ENCODE data around the gene VSTM4. TPM values are rescaled to one million over a fixed set of nuclear protein-coding genes. Genes with fewer than 3 reads are reported as not detected.

The VSTM4 gene
- polyA plus RNA-seq, 1 of the 3 experiments (the other 2 are of a cell fraction) = 0.39 TPM

DNA sequence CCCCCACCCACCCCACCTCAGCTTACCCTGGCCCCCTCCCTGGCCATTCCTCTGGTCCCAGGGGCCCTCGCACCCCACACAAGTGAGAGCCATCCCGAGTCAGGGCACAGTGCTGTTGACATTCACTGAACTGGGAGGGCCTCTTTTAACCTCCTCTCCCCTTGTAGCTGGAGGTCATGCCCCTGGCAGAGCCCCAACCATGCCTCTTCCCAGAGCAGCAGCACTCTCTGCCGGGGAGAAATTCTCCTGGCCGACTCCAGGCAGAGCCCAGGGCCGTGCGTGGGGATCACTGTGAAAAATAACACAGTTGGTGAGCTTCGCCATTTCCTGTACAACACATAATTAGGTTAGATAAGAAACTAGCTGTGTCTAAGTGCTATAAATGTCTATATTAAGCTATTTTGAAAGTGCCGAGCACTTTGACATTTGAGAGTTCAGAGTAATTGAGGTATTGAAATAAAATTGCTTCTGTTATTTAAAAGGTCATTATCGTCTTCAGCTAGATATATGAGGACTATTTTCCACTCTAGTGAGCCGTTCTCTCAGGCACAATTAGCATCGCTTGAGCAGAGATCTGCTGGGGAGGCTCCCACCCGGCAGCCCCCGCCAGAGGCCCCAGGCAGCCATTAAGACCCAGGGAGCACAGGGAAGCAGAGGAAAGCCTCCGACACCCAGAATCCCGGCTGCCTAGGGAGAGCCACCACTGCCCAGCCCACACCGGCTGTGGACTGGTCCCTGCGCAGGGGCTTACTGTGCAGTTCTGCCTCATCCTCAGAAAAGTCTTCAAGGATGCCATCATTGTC is 113.3 kb downstream of the VSTM4 start:
- DNase-seq = peak; percentile 53
- no peak overlapping the region for H3K4me3 ChIP-seq (ENCODE audit: low read depth in 2 of 2, low read length in 1 of 2)
- TF ChIP-seq, protein P1, sequence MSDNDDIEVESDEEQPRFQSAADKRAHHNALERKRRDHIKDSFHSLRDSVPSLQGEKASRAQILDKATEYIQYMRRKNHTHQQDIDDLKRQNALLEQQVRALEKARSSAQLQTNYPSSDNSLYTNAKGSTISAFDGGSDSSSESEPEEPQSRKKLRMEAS (IDR thresholded peaks at IDR 0.05; ENCODE audit: low read depth) = no peak
- TF ChIP-seq, protein P2, sequence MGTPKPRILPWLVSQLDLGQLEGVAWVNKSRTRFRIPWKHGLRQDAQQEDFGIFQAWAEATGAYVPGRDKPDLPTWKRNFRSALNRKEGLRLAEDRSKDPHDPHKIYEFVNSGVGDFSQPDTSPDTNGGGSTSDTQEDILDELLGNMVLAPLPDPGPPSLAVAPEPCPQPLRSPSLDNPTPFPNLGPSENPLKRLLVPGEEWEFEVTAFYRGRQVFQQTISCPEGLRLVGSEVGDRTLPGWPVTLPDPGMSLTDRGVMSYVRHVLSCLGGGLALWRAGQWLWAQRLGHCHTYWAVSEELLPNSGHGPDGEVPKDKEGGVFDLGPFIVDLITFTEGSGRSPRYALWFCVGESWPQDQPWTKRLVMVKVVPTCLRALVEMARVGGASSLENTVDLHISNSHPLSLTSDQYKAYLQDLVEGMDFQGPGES (IDR thresholded peaks at IDR 0.05; ENCODE audit: low read depth, low read length) = no peak
- no peak for TF ChIP-seq FOXM1 (IDR thresholded peaks at IDR 0.05; ENCODE audit: low read depth)
- TF ChIP-seq, protein P3, sequence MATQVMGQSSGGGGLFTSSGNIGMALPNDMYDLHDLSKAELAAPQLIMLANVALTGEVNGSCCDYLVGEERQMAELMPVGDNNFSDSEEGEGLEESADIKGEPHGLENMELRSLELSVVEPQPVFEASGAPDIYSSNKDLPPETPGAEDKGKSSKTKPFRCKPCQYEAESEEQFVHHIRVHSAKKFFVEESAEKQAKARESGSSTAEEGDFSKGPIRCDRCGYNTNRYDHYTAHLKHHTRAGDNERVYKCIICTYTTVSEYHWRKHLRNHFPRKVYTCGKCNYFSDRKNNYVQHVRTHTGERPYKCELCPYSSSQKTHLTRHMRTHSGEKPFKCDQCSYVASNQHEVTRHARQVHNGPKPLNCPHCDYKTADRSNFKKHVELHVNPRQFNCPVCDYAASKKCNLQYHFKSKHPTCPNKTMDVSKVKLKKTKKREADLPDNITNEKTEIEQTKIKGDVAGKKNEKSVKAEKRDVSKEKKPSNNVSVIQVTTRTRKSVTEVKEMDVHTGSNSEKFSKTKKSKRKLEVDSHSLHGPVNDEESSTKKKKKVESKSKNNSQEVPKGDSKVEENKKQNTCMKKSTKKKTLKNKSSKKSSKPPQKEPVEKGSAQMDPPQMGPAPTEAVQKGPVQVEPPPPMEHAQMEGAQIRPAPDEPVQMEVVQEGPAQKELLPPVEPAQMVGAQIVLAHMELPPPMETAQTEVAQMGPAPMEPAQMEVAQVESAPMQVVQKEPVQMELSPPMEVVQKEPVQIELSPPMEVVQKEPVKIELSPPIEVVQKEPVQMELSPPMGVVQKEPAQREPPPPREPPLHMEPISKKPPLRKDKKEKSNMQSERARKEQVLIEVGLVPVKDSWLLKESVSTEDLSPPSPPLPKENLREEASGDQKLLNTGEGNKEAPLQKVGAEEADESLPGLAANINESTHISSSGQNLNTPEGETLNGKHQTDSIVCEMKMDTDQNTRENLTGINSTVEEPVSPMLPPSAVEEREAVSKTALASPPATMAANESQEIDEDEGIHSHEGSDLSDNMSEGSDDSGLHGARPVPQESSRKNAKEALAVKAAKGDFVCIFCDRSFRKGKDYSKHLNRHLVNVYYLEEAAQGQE (IDR thresholded peaks at IDR 0.05; ENCODE audit: low read depth, low read length) = no peak
- TF ChIP-seq TCF12 (IDR thresholded peaks at IDR 0.05) = no peak
- TF ChIP-seq, protein P4, sequence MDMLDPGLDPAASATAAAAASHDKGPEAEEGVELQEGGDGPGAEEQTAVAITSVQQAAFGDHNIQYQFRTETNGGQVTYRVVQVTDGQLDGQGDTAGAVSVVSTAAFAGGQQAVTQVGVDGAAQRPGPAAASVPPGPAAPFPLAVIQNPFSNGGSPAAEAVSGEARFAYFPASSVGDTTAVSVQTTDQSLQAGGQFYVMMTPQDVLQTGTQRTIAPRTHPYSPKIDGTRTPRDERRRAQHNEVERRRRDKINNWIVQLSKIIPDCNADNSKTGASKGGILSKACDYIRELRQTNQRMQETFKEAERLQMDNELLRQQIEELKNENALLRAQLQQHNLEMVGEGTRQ (IDR thresholded peaks at IDR 0.05; ENCODE audit: borderline replicate concordance, low read depth, low read length) = no peak
- TF ChIP-seq MXI1 (IDR thresholded peaks at IDR 0.05; ENCODE audit: low read depth, low read length) = no peak
- no peak for TF ChIP-seq GATA2 (CRISPR knock-in tag; IDR thresholded peaks at IDR 0.05)
- TF ChIP-seq NFIC (IDR thresholded peaks at IDR 0.05; ENCODE audit: borderline replicate concordance) = no peak
- TF ChIP-seq RAD21 (IDR thresholded peaks at IDR 0.05; ENCODE audit: low read length) = no peak
- TF ChIP-seq, protein P5, sequence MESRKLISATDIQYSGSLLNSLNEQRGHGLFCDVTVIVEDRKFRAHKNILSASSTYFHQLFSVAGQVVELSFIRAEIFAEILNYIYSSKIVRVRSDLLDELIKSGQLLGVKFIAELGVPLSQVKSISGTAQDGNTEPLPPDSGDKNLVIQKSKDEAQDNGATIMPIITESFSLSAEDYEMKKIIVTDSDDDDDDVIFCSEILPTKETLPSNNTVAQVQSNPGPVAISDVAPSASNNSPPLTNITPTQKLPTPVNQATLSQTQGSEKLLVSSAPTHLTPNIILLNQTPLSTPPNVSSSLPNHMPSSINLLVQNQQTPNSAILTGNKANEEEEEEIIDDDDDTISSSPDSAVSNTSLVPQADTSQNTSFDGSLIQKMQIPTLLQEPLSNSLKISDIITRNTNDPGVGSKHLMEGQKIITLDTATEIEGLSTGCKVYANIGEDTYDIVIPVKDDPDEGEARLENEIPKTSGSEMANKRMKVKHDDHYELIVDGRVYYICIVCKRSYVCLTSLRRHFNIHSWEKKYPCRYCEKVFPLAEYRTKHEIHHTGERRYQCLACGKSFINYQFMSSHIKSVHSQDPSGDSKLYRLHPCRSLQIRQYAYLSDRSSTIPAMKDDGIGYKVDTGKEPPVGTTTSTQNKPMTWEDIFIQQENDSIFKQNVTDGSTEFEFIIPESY (IDR thresholded peaks at IDR 0.05; ENCODE audit: borderline replicate concordance, low read depth) = no peak
- no peak for TF ChIP-seq RXRA (IDR thresholded peaks at IDR 0.05; ENCODE audit: borderline replicate concordance, low read depth)
- no peak for TF ChIP-seq ELF1 (IDR thresholded peaks at IDR 0.05)
- TF ChIP-seq FOXJ3 (CRISPR knock-in tag; IDR thresholded peaks at IDR 0.05) = no peak
- no peak for TF ChIP-seq RFX5 (IDR thresholded peaks at IDR 0.05; ENCODE audit: low read length)
- no peak for TF ChIP-seq TEAD4 (IDR thresholded peaks at IDR 0.05; ENCODE audit: borderline replicate concordance, insufficient read depth)
- no peak for TF ChIP-seq JUND (IDR thresholded peaks at IDR 0.05)
- no peak for TF ChIP-seq EZH2phosphoT487 (IDR thresholded peaks at IDR 0.05; ENCODE audit: borderline replicate concordance, low read depth)
- no peak for TF ChIP-seq CHD2 (IDR thresholded peaks at IDR 0.05; ENCODE audit: low read length, partially characterized antibody)
- H3K9ac ChIP-seq = no peak overlapping the region
- H3K27me3 ChIP-seq (ENCODE audit: insufficient read depth) = no peaks in the 10 kb centered on the region
- ChIA-PET CTCF (interaction anchor here (0.7 to 2.3 kb wide), 5 partner anchors 16 to 346 kb away, joined by 3 to 7 read pairs (median 5); no protein-coding TSS in a partner anchor), POLR2A (no interaction called here)
- H3K36me3 ChIP-seq (replicated peaks in 1 of 2; ENCODE audit: control insufficient read depth in 1 of 2, insufficient read depth in 2 of 2, low read length in 1 of 2) = no peaks in the 10 kb centered on the region
- H3K27ac ChIP-seq (ENCODE audit: low read depth in 2 of 2, low read length in 1 of 2) = peak overlapping the region in 1 of 2 experiments; percentile 55; a peak in 1 of 4 replicates
- 46% methylated on average over 13 of the region's 17 CpGs for WGBS (ENCODE audit: low lambda C conversion rate)
- no peak overlapping the region for H3K4me2 ChIP-seq
- H3F3A ChIP-seq (replicated peaks; ENCODE audit: insufficient read depth) = no peaks in the 10 kb centered on the region
- H4K20me1 ChIP-seq (ENCODE audit: insufficient read depth) = no peaks in the 10 kb centered on the region
- peaks cover 0 to 20% of the 10 kb centered on the region in 2 experiments; a peak in 1 of 4 replicates for H3K4me1 ChIP-seq (ENCODE audit: control insufficient read depth in 1 of 2, insufficient read depth in 2 of 2, low read depth in 1 of 2, low read length in 1 of 2)
- no peaks in the 10 kb centered on the region for H3K79me2 ChIP-seq (ENCODE audit: insufficient read depth)
- no peaks in the 10 kb centered on the region for H3K9me3 ChIP-seq
- no peaks in the 10 kb centered on the region for H3K9me2 ChIP-seq
- H2AFZ ChIP-seq (ENCODE audit: low read depth) = no peak overlapping the region
